ELF-1 (cell line): ENCODE measurements around the gene CENPV.
A peak's percentile ranks its signal among the peaks of the same experiment; 100 is the strongest.

ENCODE experiments used
- DNase-seq: peaks from one replicate; pipeline ENCODE4 v3.0.0-alpha.2; 2016; ENCODE audit warnings: low read depth, low spot score

The CENPV gene

DNA sequence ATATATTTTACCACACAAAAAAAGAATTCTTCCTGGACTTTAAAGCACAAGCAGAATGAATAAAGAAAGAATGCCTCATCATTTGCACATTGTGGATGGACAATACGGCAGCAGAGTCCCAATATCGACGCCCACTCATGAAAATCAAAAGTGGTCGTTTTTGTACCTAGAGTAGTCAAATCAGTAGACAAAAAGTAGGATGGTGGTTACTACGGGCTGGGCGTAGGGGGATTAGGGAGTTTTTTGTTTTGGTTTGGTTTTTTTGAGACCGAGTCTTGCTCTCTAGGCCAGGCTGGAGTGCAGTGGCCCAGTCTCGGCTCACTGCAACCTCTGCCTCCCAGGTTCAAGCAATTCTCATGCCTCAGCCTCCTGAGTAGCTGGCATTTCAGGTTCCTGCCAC lies 8.6 kb upstream of the CENPV start:
- no peak for DNase-seq

DNA sequence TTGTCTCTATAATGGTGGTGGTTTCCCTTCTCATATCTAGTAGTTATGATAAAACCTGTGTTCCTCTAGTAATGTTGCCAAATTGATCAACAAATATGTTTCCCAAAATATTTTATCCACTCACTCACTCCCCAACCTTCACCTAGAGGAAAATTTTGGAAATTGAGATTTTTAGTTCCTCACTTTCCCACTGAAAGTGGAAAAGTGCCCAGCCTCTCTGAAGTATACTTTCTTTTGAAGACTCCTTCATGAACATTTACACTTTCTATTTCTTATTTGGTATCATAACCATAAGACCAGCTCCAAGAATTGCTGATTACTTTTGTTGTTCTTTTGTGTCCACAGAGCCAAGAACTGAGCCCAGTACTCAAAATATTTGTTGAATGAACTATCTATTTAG lies 5.1 kb upstream of the CENPV start:
- no peak for DNase-seq

DNA sequence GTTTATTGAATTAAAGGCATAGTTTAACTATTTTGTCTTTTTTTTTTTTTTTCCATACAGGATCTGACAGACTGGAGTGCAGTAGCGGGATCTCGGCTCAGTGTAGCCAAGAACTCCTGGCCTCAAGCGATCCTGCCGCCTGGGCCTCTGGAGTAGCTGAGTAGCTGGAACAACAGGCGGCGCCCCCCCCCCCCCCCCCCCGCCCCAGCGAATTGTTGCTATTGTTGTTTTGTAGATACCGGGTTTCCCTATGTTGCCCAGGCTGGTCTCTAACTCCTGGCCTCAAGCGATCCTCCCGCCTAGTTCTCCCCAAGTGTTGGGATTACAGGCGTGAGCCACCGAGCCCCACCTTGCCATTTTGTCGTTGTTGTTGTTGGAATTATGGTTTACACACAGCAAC lies 1.3 kb upstream of the CENPV start:
- peak; percentile 75 for DNase-seq

DNA sequence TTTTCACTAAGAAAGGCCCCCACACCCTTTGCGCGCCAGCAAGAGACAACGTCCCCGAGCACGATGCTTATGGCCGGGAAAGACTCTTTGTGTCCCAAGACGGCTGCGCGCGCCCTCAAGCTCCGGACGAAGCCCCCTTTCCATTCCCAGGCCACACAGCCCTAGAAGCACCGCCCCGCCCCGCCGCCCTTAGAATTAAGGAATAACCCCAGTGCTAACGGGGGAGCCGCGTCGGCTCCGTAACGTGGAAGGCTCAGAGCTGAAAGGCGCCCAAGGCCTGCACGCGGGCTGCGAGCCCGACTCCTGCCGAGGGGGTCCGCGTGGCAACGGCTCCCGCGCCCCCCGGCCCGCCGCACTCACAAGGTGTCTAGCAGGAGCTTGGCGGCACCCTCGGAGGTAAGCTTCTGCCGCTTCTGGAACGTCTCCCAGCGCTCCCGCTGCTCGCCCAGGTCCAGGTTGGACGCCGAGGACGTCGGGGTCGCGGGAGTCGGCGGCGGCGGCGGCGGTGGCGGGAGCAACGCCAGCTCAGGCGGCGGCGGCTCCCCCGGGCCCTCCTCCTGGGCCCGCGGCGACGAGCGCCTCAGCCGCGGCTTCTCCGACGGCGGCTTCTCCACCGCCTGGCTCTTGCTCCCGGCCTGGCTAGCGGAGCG lies 477 bp downstream of the CENPV start:
- DNase-seq, result peak; percentile 73

DNA sequence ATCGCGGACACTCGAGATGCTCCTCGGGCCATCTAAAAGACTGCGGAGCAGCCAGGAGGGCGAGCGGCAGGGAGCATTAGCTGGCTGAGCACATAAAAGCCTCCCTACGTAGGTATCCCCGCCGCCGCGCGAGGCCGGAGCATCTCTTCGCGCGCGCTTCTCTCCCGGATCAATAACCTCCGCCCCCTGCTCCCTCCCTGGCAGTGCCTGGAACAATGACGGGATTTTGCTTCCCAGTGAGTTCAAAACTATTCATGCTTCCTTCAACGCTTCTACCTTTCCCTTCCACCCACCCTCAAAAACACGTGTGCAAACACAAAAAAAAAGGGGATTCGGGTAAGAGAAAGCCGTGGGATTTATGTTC lies 984 bp downstream of the CENPV start:
- DNase-seq, result peak; percentile 75

DNA sequence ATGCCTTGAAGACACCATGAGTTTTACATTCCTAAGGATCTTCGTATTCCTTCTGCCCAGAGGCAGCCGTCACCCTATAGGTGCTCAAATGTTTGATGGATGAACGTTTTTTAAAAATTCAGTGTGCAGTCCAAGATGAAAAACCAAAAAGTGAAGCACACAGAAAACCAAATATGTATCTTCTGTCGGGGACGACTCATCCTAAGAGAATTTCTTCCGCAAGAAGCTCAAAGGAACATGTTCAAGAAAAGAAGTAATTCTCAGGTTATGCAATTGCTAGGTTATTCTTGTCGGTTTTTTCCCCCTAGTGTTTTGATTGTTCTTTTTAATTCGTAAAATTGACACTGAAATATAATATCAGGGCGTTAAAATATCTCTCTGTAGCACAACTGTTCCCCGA lies 1.4 kb downstream of the CENPV start:
- DNase-seq, result no peak

DNA sequence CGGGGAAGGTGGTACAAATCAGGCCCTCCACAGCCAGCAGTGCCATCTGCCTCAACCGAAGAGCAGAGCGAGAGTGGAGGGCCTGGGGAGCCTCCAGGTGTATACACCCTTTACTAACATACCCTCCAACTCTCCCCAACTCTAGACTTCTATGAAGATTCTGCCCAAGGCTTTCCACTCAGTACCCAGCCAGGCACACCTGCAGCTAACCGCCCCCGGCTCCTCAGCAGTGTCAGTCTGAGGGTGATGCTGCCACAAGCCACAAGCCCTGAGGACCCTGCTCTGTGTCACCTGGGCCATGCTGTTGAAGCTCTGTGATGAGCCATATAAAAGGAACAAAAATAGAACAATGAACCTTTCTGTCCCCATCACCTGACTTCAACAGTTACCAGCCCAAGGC lies 3.8 kb downstream of the CENPV start:
- DNase-seq, result no peak

DNA sequence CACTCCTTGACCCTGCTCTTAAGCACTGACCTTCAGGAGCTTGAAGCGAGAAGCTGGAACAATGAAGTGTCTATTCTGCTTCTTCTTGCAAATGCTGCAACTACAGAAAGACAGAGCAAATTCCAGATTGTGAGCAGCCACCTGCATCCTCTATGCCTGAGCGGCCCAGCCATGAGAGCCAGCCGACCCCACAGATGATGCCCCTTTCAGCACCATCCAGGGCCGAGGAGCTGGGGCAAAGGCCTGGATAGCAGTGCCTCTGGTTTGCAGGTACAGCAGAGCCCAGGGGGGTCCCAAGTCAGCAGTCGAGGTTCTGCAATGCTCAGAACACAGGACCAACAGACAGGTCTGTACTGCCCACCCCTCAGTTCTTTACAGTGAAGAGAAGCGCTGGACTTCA lies 4.7 kb downstream of the CENPV start:
- no peak for DNase-seq

DNA sequence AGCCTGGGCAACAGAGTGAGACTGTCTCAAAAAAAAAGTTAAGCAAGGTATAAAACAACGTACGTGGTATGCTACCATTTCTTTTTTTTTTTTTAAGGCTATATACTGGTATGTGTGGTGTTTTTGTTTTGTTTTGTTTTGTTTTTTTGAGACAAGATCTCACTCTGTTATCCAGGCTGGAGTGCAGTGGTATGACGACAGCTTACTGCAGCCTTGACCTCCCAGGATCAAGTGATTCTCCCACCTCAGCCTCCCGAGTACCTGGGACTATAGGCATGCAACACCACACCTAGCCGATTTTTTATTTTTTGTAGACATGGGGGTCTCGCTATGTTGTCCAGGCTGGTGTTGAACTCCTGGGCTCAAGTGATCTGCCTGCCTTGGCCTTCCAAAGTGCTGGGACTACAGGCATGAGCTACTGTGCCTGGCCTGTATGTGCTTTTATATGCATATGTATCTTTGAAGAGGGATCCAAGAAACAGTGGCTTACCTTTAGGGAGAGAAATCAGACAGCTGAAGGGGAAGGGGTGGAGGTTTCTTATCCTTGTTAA lies 6.5 kb downstream of the CENPV start:
- DNase-seq, result no peak

DNA sequence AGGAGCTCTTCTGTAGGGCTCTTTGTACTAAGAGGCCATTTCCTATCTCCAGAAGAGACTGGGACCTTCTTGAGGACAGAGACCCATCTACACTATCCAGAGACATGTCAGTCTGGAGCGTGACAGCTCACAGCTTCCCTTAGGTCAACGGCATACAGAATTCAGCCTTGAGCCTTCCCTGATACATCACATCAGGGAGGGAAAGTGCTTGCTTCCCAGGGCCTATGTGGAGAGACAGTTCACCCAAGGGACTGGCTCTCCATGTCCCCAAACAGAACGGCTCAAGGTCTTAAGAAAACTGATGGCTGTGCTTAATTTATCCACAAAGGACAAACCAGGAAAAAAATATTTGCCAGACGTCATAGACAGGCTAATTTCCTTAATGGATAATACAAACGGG lies 7.7 kb downstream of the CENPV start:
- no peak for DNase-seq

DNA sequence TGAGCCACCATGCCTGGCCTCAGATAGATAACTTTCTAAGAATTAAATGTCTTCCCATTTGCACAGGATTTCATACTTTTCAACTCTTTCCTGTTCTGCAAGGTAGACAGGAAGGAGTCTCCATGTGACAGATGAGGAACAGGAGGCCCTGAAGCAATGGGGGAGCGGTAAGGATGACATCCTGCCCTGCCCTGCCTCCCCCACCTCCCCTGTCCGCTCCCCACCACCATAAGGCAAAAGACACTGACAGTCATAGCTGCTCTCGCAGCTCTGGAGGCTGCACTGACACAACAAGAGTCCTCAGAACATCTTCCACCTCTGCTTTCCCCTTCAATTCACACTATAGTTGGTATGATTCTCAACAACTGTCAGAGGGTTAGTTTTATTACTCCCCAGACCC lies 9.7 kb downstream of the CENPV start:
- no peak for DNase-seq

DNA sequence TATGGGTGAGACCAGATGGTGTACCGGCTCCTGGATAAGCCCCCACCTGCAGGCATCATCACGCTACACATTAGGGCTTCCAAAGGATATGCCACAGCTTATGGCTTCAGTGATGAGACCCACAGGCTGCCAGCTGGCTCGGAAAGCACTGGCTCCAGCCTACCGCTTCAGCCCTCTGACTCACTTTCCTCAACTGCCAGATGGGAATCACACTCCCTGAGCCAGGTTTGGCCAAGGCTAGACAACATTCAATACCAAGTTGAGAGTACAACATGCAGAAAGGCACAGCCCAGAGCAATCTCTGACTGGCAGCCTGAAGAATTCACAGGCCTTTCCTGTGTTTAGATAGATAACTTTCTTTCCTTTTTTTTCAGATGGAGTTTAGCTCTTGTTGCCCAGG lies 10.3 kb downstream of the CENPV start:
- no peak for DNase-seq

DNA sequence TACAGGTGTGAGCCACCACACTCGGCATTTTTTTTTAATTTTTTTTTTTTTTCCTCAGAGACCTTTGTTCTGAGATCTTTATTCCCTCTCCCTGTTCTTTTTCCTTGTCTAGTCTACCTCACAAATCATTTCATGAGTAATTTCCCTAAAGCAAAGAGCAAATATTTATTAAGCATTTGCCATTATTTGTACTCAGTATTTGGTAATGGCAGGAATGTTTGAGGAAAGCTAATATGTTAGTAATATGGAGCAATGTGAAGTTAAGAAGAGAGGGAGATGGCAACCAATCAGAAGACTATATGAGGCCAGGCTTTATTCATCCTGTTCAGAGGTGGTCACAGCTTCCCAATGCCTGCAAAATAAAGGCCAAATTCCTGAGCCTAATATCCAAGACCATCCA lies 13.3 kb downstream of the CENPV start:
- no peak for DNase-seq

DNA sequence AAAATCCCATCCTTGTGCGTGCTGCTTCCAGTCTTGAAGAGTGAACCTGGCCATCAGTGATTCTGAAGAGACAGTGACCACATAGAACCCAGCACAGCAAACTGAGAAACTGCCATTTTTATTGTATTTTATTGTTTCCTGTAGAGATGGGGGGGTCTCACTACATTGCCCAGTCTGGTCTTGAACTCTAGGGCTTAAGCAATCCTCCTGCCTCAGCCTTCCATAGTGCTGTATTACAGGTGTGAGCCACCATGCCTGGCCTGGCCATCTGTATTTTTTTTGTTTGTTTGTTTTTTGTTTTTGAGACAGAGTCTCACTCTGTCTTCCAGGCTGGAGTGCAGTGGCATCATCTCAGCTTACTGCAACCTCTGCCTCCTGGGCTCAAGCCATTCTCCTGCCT lies 13.9 kb downstream of the CENPV start:
- DNase-seq, result no peak

DNA sequence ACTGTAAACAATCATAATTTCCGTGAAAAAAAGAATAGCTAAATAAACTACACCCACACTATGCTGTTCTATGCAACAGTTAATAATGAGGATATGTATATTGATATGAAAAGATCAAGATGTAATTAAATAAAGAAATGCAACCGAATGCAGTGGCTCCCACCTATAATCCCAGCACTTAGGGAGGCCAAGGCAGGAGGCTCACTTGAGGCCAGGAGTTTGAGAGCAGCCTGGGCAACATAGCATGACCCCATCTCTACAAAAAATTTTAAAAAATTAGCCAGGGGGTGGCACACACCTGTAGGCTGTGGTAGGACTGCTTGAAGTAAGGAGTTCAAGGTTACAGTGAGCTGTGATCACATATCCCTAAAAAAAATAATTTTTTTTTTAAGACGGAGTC lies 14.9 kb downstream of the CENPV start:
- DNase-seq, result no peak

DNA sequence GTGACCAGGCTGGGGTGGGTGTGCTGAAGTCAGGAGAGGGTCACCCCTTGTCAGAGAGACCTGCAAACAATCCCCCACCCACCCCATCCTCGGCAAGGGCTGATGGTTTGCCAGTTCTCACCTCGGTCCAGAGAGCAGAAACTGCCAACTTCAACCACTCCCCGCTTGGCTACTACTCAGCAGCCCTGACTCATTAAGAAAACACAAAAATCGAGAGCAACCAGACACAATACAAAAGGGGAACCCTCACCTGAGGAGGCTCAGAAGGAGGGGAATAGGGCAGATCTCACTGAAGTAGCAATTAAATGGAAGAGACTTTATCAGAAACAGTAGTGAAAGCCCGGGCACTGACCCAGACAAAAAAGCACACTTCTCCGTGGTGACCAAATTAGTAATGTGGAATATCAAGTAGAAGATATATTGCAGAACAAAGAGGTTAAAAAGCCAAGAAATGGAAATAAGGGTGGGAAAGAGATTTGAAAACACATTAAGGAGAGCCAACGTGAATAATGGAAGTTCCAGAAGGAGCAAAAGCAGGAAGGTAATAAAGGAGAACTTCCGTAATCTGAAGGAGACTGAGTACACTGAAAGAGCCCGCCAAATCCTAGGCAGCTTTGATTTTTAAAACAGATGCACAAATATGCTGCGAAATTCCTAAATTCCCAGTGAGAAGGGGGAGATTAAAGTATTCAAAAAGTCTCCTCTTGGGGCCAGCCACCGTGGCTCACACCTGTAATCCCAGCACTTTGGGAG lies 23.6 kb downstream of the CENPV start:
- DNase-seq, result no peak

DNA sequence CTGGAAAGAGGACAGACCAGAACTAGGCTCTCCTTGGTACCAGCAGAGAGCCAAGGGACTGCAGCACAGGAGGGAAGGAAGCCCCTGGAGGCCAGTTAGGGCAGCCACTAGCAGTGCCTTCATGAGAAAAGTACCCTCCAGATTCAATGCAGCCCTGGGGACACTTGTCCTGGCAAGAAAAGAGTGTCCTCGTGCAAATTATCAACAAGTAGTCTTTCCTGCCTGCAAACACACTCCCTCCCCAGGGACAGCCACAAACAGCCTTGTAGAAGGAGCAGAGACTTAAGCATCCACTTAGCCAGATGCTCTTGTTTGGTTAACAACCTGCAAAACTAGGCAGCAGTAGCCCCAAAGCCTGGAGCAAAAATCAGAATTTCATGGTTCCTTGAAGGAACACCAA lies 24.3 kb downstream of the CENPV start:
- DNase-seq, result peak; percentile 46

DNA sequence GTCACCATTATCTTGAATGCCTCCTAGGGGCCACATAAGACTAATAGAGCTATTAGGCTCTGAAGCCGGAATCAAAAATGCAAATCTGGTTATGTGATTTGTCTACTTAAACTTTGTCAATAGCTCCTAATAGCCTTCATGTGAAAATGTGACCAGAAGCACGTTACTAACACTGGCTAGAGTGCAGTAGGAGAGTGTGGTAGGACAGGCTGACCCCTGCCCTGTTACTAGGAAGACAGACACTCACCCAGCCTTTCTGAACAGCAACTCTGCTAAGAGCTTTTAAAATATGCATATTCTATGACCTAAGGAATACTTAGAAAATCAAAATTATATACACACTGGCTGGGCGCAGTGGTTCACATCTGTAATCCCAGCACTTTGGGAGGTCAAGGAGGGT lies 26.3 kb downstream of the CENPV start:
- no peak for DNase-seq

DNA sequence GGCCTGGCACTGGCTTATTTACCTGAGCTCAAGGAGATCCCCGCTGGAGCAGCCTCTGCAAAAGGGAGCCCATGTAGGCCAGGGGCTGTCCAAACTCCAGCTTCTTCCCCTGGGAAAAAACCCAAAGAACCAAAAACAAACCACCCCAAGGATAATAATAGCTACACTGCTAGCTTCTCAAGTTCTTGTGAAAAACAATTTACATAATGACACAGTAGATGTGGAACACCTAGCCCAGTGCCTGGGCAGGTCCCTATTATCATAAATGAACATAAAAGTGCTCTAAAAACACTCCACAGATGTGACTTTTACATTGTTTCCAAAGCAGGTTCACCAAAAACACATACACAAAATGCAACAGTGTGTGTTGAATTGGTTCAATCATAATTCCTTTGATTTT lies 27.3 kb downstream of the CENPV start:
- no peak for DNase-seq

DNA sequence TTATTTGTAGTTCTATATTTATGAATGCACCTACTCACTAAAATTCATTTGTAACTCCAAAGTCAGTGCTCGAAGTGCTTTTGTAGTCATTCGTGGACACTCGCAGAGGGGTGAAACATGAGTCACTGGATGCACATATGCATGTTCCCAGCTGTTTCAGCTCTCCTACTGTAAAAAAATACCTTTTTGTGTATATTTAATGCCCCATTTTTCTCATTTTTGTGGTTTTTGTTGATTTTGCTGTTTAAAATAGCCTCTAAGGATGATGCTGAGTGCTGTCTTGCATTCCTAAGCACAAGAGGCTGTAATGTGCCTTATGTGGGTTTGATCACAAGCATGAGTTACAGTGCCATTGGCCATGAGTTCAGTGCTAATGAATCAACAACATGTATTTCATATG lies 30.6 kb downstream of the CENPV start:
- no peak for DNase-seq

DNA sequence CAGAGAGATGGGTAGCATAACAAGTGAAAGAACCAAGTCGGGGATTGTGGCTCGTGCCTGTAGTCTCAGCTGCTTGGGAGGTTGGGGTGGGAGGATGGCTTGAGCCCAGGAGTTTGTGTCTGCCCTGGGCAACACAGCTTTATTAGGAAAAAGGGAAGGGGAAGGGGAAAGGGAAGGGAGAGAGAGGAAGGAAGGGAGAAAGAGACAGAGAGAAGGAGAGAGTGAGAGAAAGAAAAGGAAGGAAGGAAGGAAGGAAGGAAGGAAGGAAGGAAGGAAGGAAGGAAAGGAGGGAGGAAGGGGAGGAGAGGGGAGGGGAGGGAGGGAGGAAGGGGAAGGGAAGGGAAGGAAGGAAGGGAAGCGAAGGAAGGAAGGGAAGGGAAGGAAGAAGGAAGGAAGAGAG lies 33.3 kb downstream of the CENPV start:
- no peak for DNase-seq

DNA sequence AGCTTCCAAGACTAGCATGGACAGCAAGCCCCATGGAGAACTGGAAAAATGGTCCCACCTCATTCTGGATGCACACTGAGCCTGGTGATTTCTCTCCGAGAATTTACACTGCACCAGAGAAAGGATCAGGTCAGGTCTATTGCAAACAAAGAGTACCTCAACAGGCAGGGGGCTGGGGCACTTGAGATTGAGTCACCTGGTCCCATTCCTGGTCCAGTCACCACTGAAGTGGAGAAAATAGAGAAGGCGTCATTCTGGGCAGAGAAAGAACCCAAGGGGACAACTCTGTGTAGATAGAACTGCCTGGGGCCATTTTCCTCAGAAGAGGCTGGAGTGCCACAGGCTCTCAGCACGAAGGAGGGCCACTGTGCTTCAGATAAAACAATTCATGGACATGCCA lies 38.4 kb downstream of the CENPV start:
- no peak for DNase-seq

DNA sequence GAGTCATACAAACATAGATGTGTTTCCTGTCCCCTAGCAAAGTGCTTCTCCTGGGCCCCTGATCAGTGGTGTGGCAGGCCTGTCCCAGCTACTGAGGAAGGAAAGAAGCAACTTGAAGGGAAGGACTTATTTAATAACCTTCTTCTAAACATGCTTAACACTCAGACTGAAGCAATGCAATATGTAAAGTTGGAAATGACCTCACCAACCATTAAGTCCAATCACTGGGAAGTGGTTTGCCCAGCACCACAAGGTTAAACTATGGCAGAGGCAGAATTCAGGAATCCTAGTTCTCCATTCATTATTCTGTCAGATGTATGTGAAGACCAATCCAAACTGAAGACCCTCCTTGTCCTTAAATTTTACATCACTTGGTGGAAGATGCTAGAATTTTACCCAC lies 39.1 kb downstream of the CENPV start:
- no peak for DNase-seq
